Measurements from ENCODE around the gene ERICH6B. TPM values are rescaled to one million over a fixed set of nuclear protein-coding genes. Genes with fewer than 3 reads are reported as not detected.

Gene ERICH6B
- total RNA-seq, 1 donor from 2014 or later: not detected

DNA sequence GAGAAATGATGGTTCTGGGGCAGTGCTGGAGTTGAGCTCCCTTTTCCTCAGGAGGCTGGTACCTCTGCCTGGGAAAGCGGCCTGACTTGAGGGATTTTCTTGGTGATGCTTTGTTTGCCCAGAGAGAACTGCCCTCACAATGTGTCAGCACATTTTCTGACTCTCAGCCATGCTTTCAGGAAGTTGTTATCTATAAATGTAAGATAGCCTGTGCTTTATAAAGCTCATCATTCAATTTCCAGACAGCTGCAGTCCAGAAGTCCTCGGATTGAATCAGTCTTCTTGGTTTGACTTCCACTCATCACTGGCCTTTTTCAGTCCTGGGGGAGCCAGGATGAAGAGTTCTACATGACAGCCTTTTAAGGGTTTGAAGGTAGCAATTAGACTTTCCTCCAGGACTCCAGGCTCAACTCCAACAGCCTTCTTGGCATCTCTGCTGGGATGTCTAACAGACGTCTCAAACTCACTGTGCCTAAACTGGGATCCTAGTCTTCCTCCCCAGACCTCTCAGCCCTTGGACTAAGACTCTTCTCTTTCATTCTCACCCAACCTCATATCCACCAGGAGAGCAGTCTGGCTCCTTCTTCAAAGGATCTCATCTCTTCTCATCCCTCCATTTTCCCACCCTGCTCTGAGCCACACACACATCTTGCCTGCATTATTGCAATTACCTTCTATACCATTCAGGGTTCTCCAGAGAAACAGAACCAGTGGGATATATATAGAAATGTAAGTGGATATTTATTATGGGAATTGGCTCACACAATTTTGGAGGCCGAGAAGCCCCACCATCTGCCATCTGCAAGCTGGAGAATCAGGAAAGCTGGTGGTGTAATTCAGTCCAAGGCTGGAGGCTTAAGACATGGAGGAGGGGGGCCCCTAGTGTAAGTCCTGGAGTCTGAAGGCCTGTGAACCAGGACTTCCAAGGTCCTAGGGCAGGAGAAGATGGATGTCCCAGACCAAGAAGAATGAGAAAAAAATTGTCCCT is 13.1 kb downstream of the ERICH6B start:
- Histone ChIP-seq H3K9me3 (ENCODE audit: control insufficient read depth in 3 of 3, low read length in 3 of 3) (no peaks in the 10 kb centered on the region), H3K27me3 (ENCODE audit: control insufficient read depth in 3 of 3, insufficient read depth in 3 of 3, low read length in 3 of 3) (peaks cover 0 to 6% (median 3%) of the 10 kb centered on the region in 3 donors), H3K27ac (ENCODE audit: low read depth, low read length) (no peak overlapping the region), H3K36me3 (ENCODE audit: control insufficient read depth in 3 of 3, insufficient read depth in 3 of 3, low read length in 3 of 3) (no peaks in the 10 kb centered on the region), H3K4me1 (ENCODE audit: control insufficient read depth in 3 of 3, insufficient read depth in 3 of 3, low read length in 3 of 3) (peaks cover 3 to 11% (median 5%) of the 10 kb centered on the region in 3 donors), H3K9ac (ENCODE audit: low read depth in 1 of 3, low read length in 3 of 3) (no peak overlapping the region), H3K4me3 (ENCODE audit: low read length in 3 of 3) (no peak overlapping the region)

DNA sequence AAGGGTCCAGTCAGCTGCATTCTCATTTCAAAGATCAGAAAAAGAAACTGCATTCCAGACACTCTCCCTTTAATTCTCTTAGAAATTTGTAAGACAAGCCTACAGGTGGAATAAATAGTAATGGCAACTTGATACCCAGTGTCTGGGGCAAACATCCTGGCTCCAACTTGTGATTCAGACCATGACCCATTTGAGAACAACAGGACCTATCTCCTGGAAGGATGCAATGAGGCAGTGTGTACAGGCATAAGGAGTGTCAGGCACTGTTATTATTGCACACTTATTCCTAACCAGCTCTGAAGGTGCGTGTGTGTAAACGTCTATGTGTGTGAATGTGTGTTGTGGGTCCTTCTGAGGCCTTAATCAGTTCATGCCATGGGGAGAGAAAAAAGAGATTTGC is 13.9 kb downstream of the ERICH6B start:
- Histone ChIP-seq H3K27ac (ENCODE audit: low read depth, low read length) (no peak overlapping the region), H3K4me1 (ENCODE audit: control insufficient read depth in 3 of 3, insufficient read depth in 3 of 3, low read length in 3 of 3) (peaks cover 3 to 11% (median 5%) of the 10 kb centered on the region in 3 donors), H3K4me3 (ENCODE audit: low read length in 3 of 3) (no peak overlapping the region), H3K36me3 (ENCODE audit: control insufficient read depth in 3 of 3, insufficient read depth in 3 of 3, low read length in 3 of 3) (no peaks in the 10 kb centered on the region), H3K27me3 (ENCODE audit: control insufficient read depth in 3 of 3, insufficient read depth in 3 of 3, low read length in 3 of 3) (peaks cover 0 to 6% (median 3%) of the 10 kb centered on the region in 3 donors), H3K9me3 (ENCODE audit: control insufficient read depth in 3 of 3, low read length in 3 of 3) (no peaks in the 10 kb centered on the region), H3K9ac (ENCODE audit: low read depth in 1 of 3, low read length in 3 of 3) (no peak overlapping the region)

DNA sequence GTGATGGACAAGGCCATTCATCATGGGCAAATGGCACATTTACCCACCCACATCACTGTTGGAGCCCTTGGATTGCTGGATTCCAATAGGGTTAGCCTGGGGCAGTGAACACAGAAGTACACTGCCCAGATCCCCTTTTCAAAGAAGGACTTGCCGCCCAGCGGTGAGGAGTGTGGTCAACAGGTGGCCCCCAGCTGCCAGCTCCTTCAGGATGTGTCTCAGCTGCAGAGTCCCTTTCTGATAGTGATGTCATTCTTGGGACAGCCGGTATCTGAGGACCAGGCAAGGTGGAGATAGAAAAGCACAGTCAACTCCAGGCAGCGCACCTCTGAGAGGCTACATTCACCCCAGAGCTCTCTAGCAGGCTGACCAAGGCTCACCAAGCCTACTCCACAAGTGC is 16.9 kb downstream of the ERICH6B start:
- H3K4me3 ChIP-seq (ENCODE audit: low read length in 3 of 3): no peak overlapping the region
- peaks cover 3 to 11% (median 5%) of the 10 kb centered on the region in 3 donors for H3K4me1 ChIP-seq (ENCODE audit: control insufficient read depth in 3 of 3, insufficient read depth in 3 of 3, low read length in 3 of 3)
- no peaks in the 10 kb centered on the region for H3K36me3 ChIP-seq (ENCODE audit: control insufficient read depth in 3 of 3, insufficient read depth in 3 of 3, low read length in 3 of 3)
- H3K27me3 ChIP-seq (ENCODE audit: control insufficient read depth in 3 of 3, insufficient read depth in 3 of 3, low read length in 3 of 3): peaks cover 0 to 3% (median 2%) of the 10 kb centered on the region in 3 donors
- H3K9me3 ChIP-seq (ENCODE audit: control insufficient read depth in 3 of 3, low read length in 3 of 3): no peaks in the 10 kb centered on the region
- no peak overlapping the region for H3K27ac ChIP-seq (ENCODE audit: low read depth, low read length)
- no peak overlapping the region for H3K9ac ChIP-seq (ENCODE audit: low read depth in 1 of 3, low read length in 3 of 3)

DNA sequence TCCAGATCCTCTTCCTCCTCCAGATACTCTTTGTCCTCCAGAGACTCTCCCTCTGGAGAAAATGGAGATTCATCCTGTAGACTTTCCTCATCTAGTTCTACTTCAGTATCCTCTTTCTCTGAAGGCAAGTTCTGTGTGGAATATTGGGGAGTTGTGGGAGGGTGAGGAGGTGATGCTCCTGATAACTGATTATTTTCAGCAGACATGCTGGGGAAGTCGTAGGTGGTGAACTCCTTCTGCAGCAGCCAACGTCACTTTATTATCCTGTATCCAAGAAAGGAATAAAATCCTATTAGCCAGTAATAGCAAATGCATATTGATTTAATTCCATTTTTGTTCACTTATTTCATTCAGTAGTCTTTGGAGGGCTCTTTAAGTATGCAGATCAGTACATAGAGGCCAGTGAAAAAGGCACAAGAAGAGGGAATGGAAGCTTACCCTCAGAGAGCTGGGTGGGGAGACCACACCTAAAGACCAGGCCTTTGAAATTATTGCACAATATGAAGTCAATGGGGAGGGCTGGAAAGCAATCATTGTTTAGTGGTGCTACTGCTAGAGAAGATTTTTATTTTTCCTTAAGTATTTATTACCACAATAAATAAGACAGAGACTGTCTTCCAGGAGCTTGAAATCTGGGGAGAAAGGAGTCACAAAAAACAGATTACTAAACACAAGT is 18.6 kb downstream of the ERICH6B start:
- Histone ChIP-seq H3K4me1 (ENCODE audit: control insufficient read depth in 3 of 3, insufficient read depth in 3 of 3, low read length in 3 of 3) (peaks cover 2 to 4% (median 3%) of the 10 kb centered on the region in 3 donors), H3K27ac (ENCODE audit: low read depth, low read length) (no peak overlapping the region)

DNA sequence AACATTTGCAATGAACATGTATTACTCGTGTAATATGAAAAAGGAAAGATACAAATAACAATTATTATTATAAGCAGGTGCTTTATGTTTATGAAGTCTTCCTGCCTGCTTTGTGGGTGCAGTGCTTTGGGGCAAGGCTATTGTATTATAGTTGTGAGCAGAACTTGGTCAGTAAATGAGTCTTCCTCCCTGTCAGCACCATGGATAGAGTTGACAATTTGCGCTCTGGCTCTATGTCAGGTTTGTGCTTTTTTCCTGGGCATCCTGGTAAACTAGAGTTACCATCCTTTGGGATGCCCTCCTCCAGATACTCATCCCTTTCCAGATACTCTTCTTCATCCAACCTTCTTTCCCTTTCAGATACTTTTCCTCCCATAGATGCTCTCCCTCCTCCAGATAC is 19.6 kb downstream of the ERICH6B start:
- Histone ChIP-seq H3K9ac (ENCODE audit: low read depth in 1 of 3, low read length in 3 of 3) (no peak overlapping the region), H3K27me3 (ENCODE audit: control insufficient read depth in 3 of 3, insufficient read depth in 3 of 3, low read length in 3 of 3) (peaks cover 0 to 4% (median 3%) of the 10 kb centered on the region in 3 donors), H3K36me3 (ENCODE audit: control insufficient read depth in 3 of 3, insufficient read depth in 3 of 3, low read length in 3 of 3) (no peaks in the 10 kb centered on the region), H3K9me3 (ENCODE audit: control insufficient read depth in 3 of 3, low read length in 3 of 3) (peaks cover 0 to 2% (median 0%) of the 10 kb centered on the region in 3 donors), H3K27ac (ENCODE audit: low read depth, low read length) (no peak overlapping the region), H3K4me3 (ENCODE audit: low read length in 3 of 3) (no peak overlapping the region), H3K4me1 (ENCODE audit: control insufficient read depth in 3 of 3, insufficient read depth in 3 of 3, low read length in 3 of 3) (no peaks in the 10 kb centered on the region)

More for the DNA sequence above, 18.6 kb downstream of the ERICH6B start:
- peaks cover 0 to 2% (median 0%) of the 10 kb centered on the region in 3 donors for H3K9me3 ChIP-seq (ENCODE audit: control insufficient read depth in 3 of 3, low read length in 3 of 3)
- H3K9ac ChIP-seq (ENCODE audit: low read depth in 1 of 3, low read length in 3 of 3): no peak overlapping the region
- H3K36me3 ChIP-seq (ENCODE audit: control insufficient read depth in 3 of 3, insufficient read depth in 3 of 3, low read length in 3 of 3): no peaks in the 10 kb centered on the region
- H3K27me3 ChIP-seq (ENCODE audit: control insufficient read depth in 3 of 3, insufficient read depth in 3 of 3, low read length in 3 of 3): peaks cover 0 to 4% (median 3%) of the 10 kb centered on the region in 3 donors
- H3K4me3 ChIP-seq (ENCODE audit: low read length in 3 of 3): no peak overlapping the region

DNA sequence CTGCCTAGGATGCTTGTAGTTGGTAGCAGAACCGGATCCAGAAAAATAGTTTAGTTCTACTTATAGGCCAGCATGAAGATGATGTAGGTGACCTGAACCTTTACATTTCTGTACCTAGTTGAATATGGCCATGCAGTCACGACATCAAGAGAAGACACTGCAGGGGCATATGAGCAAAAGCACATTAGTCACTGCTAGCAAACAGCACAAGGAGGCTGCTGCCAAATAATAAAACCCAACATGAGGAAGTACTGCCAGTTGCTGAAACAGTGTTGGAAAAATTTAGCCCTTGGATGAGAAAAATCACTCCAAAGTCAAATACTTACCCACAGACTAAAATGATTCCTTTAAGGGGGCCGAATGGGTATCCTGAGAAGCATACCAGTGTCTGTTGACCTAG is 20.8 kb downstream of the ERICH6B start:
- Histone ChIP-seq H3K9me3 (ENCODE audit: control insufficient read depth in 3 of 3, low read length in 3 of 3) (peaks cover 0 to 2% (median 0%) of the 10 kb centered on the region in 3 donors), H3K36me3 (ENCODE audit: control insufficient read depth in 3 of 3, insufficient read depth in 3 of 3, low read length in 3 of 3) (no peaks in the 10 kb centered on the region), H3K27ac (ENCODE audit: low read depth, low read length) (no peak overlapping the region), H3K9ac (ENCODE audit: low read depth in 1 of 3, low read length in 3 of 3) (no peak overlapping the region), H3K4me1 (ENCODE audit: control insufficient read depth in 3 of 3, insufficient read depth in 3 of 3, low read length in 3 of 3) (no peaks in the 10 kb centered on the region), H3K4me3 (ENCODE audit: low read length in 3 of 3) (no peak overlapping the region), H3K27me3 (ENCODE audit: control insufficient read depth in 3 of 3, insufficient read depth in 3 of 3, low read length in 3 of 3) (peaks cover 0 to 4% (median 3%) of the 10 kb centered on the region in 3 donors)

DNA sequence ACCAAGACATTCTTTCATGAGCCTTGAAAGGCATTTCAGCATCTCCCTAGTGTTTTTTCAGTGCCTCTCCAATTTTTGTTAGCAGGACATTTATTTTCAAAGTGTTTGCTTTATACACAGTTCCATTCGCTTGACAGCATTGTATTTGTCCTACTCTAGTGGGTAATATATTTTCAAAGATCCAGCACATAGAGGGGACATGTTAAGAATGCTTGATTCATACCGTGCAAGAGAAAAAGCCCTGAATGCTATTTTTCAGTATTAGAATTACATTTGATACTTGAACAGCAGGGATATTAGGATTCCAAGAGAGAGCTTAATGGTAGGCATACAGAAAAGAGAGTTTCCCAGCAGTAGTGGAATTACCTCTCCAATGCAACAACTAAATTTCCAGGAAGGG is 21.3 kb downstream of the ERICH6B start:
- no peak overlapping the region for H3K27ac ChIP-seq (ENCODE audit: low read depth, low read length)
- no peak overlapping the region for H3K9ac ChIP-seq (ENCODE audit: low read depth in 1 of 3, low read length in 3 of 3)
- peaks cover 0 to 2% (median 0%) of the 10 kb centered on the region in 3 donors for H3K9me3 ChIP-seq (ENCODE audit: control insufficient read depth in 3 of 3, low read length in 3 of 3)
- H3K36me3 ChIP-seq (ENCODE audit: control insufficient read depth in 3 of 3, insufficient read depth in 3 of 3, low read length in 3 of 3): no peaks in the 10 kb centered on the region
- peaks cover 0 to 4% (median 3%) of the 10 kb centered on the region in 3 donors for H3K27me3 ChIP-seq (ENCODE audit: control insufficient read depth in 3 of 3, insufficient read depth in 3 of 3, low read length in 3 of 3)
- H3K4me3 ChIP-seq (ENCODE audit: low read length in 3 of 3): no peak overlapping the region
- H3K4me1 ChIP-seq (ENCODE audit: control insufficient read depth in 3 of 3, insufficient read depth in 3 of 3, low read length in 3 of 3): no peaks in the 10 kb centered on the region

DNA sequence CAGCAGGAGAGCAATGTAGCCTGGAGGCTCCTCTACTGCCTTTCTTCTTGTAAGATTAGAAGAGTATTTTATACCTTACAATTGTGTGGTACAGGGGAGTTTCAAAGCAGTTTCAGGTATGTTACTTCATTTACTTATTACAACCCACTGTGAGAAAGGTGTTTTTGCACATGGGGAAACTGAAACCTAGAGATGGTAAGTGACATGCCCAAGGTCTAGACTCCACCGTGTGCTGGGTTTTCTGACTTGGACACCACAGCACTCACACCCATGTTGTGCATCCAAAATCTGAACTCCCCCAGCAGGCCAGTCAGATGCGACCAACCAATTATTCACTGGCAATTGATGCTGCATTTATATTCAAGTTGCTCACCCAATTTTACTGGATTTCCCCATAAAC is 22.8 kb downstream of the ERICH6B start:
- Histone ChIP-seq H3K27ac (ENCODE audit: low read depth, low read length) (no peak overlapping the region), H3K9me3 (ENCODE audit: control insufficient read depth in 3 of 3, low read length in 3 of 3) (peaks cover 0 to 2% (median 0%) of the 10 kb centered on the region in 3 donors), H3K27me3 (ENCODE audit: control insufficient read depth in 3 of 3, insufficient read depth in 3 of 3, low read length in 3 of 3) (peaks cover 0 to 2% (median 0%) of the 10 kb centered on the region in 3 donors), H3K4me3 (ENCODE audit: low read length in 3 of 3) (no peak overlapping the region), H3K9ac (ENCODE audit: low read depth in 1 of 3, low read length in 3 of 3) (no peak overlapping the region), H3K4me1 (ENCODE audit: control insufficient read depth in 3 of 3, insufficient read depth in 3 of 3, low read length in 3 of 3) (no peaks in the 10 kb centered on the region), H3K36me3 (ENCODE audit: control insufficient read depth in 3 of 3, insufficient read depth in 3 of 3, low read length in 3 of 3) (no peaks in the 10 kb centered on the region)

DNA sequence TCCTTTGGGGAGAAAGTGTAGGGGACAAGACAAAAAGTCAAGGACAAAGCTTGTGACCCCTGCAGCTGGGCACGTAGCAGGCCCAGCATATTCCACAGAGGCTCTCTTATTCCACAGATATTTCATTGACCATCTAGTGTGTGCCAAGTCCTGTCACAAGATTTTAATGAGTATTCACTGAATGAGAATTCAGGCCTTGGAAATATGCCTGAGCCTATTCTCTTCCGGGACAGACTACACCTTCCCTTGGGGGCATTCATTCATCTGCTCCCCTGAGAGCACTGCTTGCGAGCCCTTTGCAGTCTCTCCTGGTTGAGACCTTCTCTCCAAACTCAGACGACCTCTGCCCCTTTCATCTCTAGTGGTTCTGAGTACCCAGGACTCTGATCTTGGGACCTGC is 25.5 kb downstream of the ERICH6B start:
- Histone ChIP-seq H3K36me3 (ENCODE audit: control insufficient read depth in 3 of 3, insufficient read depth in 3 of 3, low read length in 3 of 3) (no peaks in the 10 kb centered on the region), H3K9ac (ENCODE audit: low read depth in 1 of 3, low read length in 3 of 3) (no peak overlapping the region), H3K9me3 (ENCODE audit: control insufficient read depth in 3 of 3, low read length in 3 of 3) (peaks cover 0 to 2% (median 0%) of the 10 kb centered on the region in 3 donors), H3K4me1 (ENCODE audit: control insufficient read depth in 3 of 3, insufficient read depth in 3 of 3, low read length in 3 of 3) (no peaks in the 10 kb centered on the region), H3K27me3 (ENCODE audit: control insufficient read depth in 3 of 3, insufficient read depth in 3 of 3, low read length in 3 of 3) (peaks cover 0 to 5% (median under 1%) of the 10 kb centered on the region in 3 donors), H3K4me3 (ENCODE audit: low read length in 3 of 3) (no peak overlapping the region), H3K27ac (ENCODE audit: low read depth, low read length) (no peak overlapping the region)
